Peyer's patch (tissue), 4 donors: Measurements from ENCODE around the gene CHRNA1. TPM values are rescaled to one million over a fixed set of nuclear protein-coding genes. Genes with fewer than 3 reads are reported as not detected.

Experiments used
- DNase-seq, 3 donors: peaks; one replicate each; pipeline ENCODE4 v3.0.0-alpha.2; 2017 to 2019
- H3K27ac ChIP-seq, 4 donors: fragments of 200-600 bp; sonication (generic); one replicate each; pipeline ENCODE4 v1.5.1; 2016 to 2019
- H3K27me3 ChIP-seq, 2 donors: fragments of 200-600 bp; sonication (generic); one replicate each; pipeline ENCODE4 v1.5.1; 2019
- H3K36me3 ChIP-seq, 3 donors: fragments of 200-600 bp; sonication (generic); one replicate each; pipeline ENCODE4 v1.5.1; 2016 to 2019
- H3K4me1 ChIP-seq, 4 donors: fragments of 200-600 bp; sonication (generic); one replicate each; pipeline ENCODE4 v1.5.1; 2016 to 2019
- H3K4me3 ChIP-seq, 4 donors: fragments of 200-600 bp; sonication (generic); 1 replicate in 3 of 4; 2 replicates in 1 of 4; pipeline ENCODE4 v1.5.1; 2016 to 2019; ENCODE audit warnings: mild to moderate bottlenecking in 1 of 4
- H3K9me3 ChIP-seq, 4 donors: fragments of 200-600 bp; sonication (generic); one replicate each; pipeline ENCODE4 v1.5.1; 2016 to 2019; ENCODE audit warnings: mild to moderate bottlenecking in 1 of 4
- CTCF ChIP-seq, 6 experiments: fragments of 450-650 bp in 4 of 6; fragments of 200-600 bp in 2 of 6; sonication (generic) in 1 of 6; IDR thresholded peaks; one replicate each; pipeline ENCODE4 v1.5.1; 2017 to 2019; ENCODE audit warnings: antibody characterized with exemption in 6 of 6, mild to moderate bottlenecking in 3 of 6, moderate library complexity in 1 of 6
- POLR2A ChIP-seq, 2 donors: fragments of 450-650 bp; IDR thresholded peaks; one replicate each; pipeline ENCODE4 v1.5.1; 2017; ENCODE audit warnings: antibody characterized with exemption in 2 of 2, mild to moderate bottlenecking in 2 of 2, moderate library complexity in 2 of 2
- total RNA-seq, 4 donors: library from RNA; depleted of rRNA; stranded (reverse); fragments of >200 nt; gene quantifications; one replicate each; pipeline ENCODE4 v1.1.0, GENCODE V29; 2016

CHRNA1 gene
- not detected for total RNA-seq

GRCh38 chr2:174764280-174765255 is at the start of gene CHRNA1:
Gene CHRNA1 (minus strand): TSS chr2:174764472. CDS start chr2:174764394, 78 bp downstream.
- Histone ChIP-seq H3K27ac (no peak within 1 kb of the TSS), H3K9me3 (no peaks in the 10 kb centered on the region), H3K4me1 (no peaks in the 10 kb centered on the region), H3K27me3 (no peaks in the 10 kb centered on the region), H3K36me3 (no peaks in the 10 kb centered on the region), H3K4me3 (no peak within 1 kb of the TSS)
- no peak for DNase-seq
- no peak for TF ChIP-seq POLR2A (IDR thresholded peaks at IDR 0.05)
- no peak for TF ChIP-seq CTCF (IDR thresholded peaks at IDR 0.05)

DNA sequence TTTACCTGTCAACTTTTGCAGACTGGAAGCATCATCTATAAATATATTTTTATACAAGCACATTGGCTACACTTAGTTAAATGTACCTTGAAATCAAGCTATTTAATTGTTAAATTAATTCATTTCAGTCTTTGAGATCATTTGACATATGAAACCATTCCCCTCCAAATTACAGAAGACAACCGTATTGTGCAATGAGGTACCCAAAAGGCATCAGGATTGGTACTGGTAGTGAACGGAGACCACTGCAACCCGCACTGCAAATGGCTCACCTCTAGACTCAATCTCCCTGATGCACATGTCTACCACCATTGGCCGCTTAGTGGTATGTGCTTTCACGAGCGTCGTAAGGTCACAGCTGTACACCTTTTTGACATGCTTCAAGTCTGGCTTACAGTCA is 47.8 kb upstream of the CHRNA1 start:
- no peaks in the 10 kb centered on the region for H3K9me3 ChIP-seq
- H3K36me3 ChIP-seq, result no peaks in the 10 kb centered on the region
- TF ChIP-seq POLR2A (IDR thresholded peaks at IDR 0.05) (no peak), CTCF (IDR thresholded peaks at IDR 0.05) (no peak)
- no peak for DNase-seq
- H3K4me3 ChIP-seq, result no peak overlapping the region
- H3K27ac ChIP-seq, result no peak overlapping the region
- no peaks in the 10 kb centered on the region for H3K27me3 ChIP-seq
- H3K4me1 ChIP-seq, result no peaks in the 10 kb centered on the region

DNA sequence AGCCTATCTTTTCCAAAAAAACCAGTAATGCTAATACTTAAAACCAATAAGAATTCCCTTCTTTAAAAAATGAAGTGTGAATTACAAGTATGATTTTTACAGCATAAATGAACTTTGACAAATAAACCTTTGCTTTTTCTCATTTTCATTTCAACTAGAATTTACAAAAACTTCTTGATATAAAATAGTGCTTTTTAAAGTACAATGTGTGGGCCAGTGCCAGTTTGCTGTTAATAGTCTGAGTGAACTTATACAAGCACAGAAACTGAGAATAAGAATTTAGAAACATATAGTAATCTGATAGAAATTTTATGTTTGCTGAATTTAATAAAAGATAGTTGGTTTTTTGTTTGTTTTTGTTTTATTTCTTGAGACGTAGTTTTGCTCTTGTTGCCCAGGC is 43.7 kb upstream of the CHRNA1 start:
- H3K27me3 ChIP-seq, result no peaks in the 10 kb centered on the region
- H3K27ac ChIP-seq, result no peak overlapping the region
- no peak for DNase-seq
- H3K4me3 ChIP-seq, result no peak overlapping the region
- no peaks in the 10 kb centered on the region for H3K4me1 ChIP-seq
- no peaks in the 10 kb centered on the region for H3K9me3 ChIP-seq
- no peaks in the 10 kb centered on the region for H3K36me3 ChIP-seq
- TF ChIP-seq POLR2A (IDR thresholded peaks at IDR 0.05) (no peak), CTCF (IDR thresholded peaks at IDR 0.05) (no peak)

DNA sequence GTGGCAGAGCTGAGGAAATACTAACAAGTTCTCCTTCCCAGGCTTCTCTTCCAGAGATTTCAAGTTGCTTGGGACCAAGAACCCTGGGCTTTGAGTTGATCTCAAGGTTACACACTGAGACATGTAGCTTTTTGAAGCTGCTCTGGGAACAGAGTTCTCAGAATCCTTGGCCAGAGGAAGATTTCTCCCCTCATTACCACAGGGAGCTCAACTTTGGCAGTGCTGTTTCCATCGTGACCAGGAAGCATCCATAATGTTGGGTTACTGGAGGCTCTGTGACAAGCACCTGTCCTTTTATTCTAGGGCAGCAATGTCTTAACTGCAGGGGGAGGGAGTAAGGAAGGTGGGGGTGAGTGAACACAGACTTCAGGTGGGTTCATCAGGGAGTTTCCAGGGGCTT is 41.5 kb upstream of the CHRNA1 start:
- Histone ChIP-seq H3K27me3 (no peaks in the 10 kb centered on the region), H3K27ac (no peak overlapping the region), H3K4me3 (no peak overlapping the region), H3K4me1 (no peaks in the 10 kb centered on the region), H3K36me3 (no peaks in the 10 kb centered on the region), H3K9me3 (no peaks in the 10 kb centered on the region)
- DNase-seq, result no peak
- TF ChIP-seq POLR2A (IDR thresholded peaks at IDR 0.05) (no peak), CTCF (IDR thresholded peaks at IDR 0.05) (no peak)

GRCh38 chr2:174802459-174802858 is 38.2 kb upstream of the CHRNA1 start:
- H3K9me3 ChIP-seq, result no peaks in the 10 kb centered on the region
- no peaks in the 10 kb centered on the region for H3K4me1 ChIP-seq
- H3K27me3 ChIP-seq, result no peaks in the 10 kb centered on the region
- no peak for DNase-seq
- H3K36me3 ChIP-seq, result no peaks in the 10 kb centered on the region
- no peak for TF ChIP-seq POLR2A (IDR thresholded peaks at IDR 0.05)
- no peak for TF ChIP-seq CTCF (IDR thresholded peaks at IDR 0.05)
- no peak overlapping the region for H3K4me3 ChIP-seq
- no peak overlapping the region for H3K27ac ChIP-seq
